Stimulated activated CD4-positive, alpha-beta T cell treated with anti-CD3 and anti-CD28 coated beads, Interleukin-12 subunit alpha, Interleukin-12 subunit beta, amount 100 ng/mL, for 24 hours (primary cell): Measurements from ENCODE around the gene ZKSCAN5.
"Not testable (repeated sequence)": the region's sequence is repeated elsewhere in the genome, so short reads cannot be mapped to it uniquely, and the experiment has no call there.

Experiments
- DNase-seq, 2 experiments: peaks; one replicate each; pipeline ENCODE4 v3.0.0-alpha.2; 2020; ENCODE audit warnings: low read depth in 2 of 2

Gene ZKSCAN5

DNA sequence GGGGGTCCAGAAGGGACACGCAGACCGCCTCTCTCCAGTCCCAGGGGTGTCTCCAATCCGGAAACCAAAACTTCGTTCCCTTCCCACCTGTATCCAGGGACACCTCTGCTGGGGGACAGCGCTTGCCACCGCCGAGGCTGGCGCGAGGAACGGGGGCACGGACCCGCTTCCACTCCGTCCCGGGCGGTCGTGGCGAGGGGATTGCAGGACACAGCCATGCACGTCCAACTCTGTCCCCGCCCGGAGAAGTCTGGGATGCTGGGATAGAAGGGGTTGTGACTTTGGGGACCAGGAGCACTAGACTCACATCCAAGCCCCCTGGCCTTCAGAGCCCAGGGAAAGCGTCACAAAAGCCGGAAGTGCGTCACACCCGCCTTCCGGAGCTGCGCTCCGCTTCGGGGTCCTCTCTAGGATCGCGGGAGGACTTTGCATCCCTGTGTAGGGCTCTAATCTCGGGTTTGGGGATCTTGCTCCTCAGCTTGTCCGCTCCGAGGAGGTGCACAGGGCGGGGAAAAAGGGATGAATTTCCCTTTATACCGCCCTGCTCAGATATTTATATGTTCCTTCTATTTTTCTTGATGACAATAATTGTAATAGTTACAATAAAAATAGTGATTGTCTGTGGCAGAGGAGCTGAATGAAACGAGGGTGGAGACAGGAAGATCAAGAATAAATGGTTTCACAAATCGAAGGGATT lies 47.5 kb downstream of the ZKSCAN5 start, which contains the start of gene FAM200A:
TSS of gene FAM200A (minus strand) at position 348 of the 697 bp plus-strand sequence. CDS start 3,707 bp downstream, outside the sequence.
- peak; percentile 68 to 78 for DNase-seq

DNA sequence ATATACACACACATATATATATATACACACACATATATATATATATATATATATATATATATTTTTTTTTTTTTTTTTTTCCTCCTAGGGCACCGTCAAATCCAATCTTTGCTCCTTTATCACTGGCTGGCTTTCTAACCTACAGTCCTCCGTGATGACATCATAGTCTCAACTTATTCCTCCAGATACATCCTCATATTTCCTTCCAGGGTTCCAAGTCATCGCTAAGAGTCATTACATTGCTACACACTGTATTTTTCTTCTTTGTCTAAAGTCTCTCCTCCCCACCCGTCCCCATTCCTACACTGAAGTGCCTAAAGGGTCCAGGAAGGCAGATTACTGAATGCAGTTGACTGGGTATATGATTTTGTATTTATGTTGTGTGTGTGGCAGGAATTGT lies 48.6 kb downstream of the ZKSCAN5 start:
- no peak for DNase-seq

DNA sequence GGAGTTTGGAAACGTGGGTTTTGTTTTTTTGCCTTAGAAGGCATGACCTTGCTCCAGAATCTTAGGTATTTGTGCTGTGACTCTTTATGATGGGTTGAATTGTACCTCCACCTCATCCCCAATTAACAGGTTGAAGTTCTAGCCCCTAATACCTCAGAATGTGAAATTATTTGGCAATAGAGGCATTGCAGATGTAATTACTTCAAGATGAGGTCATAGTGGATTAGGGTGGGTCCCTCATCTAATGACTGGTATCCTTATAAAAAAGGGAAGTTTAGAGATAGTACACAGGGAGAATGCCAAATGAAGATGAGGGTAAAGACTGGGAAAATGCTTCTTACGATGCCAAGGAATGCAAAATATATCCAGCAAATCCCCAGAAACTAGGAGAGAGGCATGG lies 50.5 kb downstream of the ZKSCAN5 start:
- DNase-seq: no peak

DNA sequence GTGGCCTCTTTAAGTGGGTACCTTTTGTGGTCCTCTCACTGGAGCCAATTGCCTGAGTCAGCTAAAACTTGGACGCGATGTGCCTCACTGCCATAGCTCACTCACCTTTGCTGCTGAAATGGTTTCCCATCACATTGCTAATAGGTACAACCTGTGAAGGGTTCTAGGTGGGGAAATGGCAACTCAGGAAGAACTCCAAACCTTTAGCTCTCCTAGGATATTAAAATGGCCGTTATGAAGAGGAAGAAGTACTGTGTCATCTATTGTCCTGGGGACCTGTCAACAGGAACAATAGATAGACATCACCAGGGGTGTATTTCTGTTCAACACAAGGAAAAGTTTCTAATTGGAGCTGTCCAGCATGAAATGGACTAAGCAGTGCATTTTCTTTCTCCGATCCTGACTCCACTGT lies 52.7 kb downstream of the ZKSCAN5 start:
- no peak for DNase-seq

DNA sequence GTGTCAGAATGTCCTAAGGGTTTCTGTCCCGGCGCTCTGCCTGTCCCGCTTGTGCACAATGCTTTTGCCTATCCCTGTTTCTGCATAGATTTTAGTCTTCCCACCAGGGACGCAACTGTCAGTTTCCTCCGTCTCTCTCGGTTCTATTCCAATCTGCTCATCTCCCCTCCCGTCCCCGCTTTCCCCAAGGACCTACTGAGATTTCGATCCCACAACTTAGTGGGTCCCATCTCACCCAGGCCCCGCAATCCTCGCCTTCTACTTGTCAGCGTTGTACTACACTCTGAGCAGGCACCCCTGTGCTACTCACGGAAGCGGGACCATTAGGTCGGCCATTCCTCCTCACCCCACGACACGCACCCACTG lies 53.5 kb downstream of the ZKSCAN5 start:
- no peak for DNase-seq

DNA sequence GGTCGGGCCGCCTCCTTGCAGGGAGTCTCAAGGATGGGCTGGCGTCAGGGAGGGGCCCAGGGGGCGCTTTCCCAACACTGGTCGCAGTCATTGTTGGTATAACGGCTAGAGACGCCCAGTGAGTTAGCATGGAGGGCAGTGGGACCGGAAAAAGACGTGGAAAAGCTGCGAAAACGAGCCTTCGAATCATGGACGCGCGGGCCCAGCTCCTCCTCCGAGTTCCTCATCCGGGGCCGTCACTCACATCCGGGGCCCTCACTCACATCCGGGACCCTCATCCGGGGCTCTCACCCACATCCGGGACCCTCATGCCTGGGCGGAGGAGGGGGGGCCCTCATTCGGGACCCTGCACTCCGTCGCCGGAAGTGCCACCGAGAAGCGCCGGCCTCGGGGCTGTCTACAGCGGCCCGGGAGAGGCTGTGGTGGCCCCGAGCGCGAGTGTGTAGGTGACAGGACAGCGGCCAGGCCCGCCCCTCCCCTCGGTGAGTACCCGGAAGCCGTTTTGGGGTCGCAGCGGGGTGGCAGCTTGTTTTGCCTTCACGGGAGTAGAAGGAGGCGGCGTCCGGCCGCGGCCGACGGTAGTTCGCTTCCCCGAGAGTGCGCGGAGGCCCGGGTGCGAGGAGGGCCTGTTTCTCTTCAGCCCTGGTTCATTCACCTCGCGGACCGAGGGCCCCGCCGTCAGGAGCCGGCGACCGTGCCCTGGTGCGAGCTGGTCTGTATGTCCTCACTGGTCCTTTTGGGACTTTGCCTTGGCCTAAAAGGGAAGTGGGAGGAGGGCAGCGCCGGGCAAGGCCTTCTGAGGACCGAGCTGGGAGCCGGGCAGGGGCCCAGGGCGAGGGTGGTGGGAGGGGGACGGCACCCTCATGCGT lies 54.1 kb downstream of the ZKSCAN5 start, which contains the start of gene ZNF655:
TSS of gene ZNF655 (plus strand) at position 337 of the 869 bp plus-strand sequence. CDS start 1,918 bp downstream, outside the sequence.
- DNase-seq: peak; percentile 77 to 78

DNA sequence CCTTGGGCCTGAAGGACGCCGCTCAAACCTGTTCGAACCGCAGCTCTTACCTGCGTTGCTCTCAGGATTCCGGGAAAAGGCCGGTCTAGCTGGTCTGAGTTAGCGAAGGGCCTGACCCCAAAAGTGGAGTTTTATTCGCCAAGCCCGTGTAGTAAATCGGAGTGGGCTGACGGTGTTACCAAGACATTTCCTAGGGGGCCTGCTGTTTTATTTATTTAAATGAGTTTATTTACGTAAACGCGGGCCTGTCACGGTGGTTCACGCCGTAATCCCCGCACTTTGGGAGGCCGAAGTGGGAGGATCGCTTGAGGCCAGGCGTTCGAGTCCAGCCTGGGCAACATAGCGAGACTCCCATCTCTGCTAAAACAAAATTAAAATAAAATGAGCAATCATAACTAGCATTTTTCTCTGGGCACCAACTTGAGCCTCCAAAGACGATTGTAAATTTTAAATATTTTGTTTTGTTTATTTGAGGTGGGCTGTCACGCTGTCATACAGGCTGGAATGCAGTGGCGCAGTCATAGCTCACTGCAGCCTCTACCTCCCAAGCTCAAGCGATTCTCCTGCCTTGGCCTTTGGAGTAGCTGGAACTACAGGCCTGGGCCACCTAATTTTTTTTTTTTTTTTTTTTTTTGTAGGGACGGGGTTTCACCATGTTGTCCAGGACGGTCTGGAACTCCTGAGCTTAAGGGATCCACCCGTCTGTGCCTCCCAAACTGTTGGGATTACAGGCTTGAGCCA lies 54.9 kb downstream of the ZKSCAN5 start:
- DNase-seq: no peak

DNA sequence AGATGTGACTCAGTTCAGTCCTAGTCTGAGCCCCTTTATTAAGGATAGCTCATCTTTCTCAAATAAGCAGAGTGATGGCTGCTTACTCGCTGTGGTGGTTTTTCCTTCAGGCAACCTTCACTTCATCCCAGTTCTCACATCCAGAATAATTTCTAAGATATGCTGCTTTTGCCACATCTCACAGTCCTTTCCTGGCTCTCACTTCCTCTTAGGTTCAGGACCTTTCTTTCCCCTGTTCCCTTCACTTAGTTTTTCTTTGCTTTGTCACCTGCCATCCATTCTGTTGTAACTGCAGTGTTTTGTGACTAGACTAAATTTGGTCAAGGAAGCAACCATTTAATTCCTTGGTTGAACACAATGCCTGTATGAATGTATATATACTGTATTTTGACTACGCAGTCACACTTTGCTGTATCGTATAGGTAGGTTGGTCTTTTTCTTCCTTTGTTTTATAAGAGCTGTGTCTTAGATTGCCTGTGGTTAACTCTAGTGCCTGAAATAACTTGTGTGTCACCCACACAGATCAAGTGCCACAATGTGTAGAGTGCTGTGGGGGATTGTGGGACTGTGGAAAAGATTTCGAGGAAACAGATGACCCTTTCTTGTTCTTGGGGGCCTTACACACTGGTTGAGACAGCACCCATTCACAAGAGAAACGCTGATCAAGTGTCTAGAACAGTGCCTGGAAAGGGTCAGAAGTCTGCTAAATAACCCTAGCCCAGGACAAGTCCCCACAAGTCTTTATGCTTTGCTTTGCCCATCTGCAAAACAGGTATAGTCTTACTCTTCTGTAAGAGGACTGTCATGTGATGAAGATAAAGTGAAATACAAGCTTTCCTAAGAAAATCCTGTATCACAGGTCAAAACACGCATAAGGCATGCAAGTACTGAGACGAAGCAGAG lies 56.6 kb downstream of the ZKSCAN5 start:
- no peak for DNase-seq

DNA sequence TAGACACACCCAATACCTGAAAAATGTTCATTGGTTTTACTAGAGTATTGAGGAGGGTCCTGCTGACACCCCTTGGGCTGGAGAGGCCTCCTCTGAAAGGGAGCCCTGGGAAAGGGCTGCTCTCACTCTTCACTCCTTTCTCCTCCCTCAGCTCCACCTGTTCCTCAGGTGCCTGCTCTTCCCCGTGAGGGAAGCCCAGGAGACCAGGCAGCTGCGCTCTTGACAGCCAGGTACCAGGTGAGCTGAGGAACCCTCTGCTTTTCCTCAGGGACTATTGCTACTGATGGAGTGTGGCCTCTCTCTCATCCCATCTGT lies 57.2 kb downstream of the ZKSCAN5 start:
- DNase-seq: no peak

DNA sequence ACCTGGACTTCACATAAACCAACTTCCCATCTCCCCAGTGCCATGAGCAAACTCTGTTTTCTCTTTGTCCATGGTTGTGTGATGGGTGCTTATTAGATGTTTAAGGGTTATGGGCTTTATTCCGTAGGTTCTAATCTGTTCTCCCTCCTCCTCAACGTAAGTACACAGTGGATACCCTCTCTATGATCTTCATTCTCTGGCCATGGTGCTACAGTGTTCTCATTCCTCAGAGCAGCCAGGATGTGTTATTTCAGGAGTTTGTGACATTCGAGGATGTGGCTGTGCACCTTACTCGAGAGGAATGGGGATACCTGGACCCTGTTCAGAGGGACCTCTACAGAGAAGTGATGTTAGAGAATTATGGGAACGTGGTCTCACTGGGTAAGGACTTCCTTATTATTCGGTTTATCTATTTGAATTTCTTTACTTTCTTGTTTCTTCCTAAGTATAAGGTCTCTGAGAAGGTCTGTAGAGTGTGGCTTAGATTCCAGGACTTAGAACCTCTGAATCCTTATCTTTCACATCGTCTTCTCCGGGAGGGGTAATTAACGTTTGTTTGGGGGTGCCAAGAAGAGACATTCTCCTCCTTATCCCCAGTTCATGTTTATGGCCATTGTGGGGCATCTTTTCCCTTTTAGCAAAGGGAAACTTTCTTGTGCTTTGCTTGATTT lies 57.8 kb downstream of the ZKSCAN5 start:
- no peak for DNase-seq

DNA sequence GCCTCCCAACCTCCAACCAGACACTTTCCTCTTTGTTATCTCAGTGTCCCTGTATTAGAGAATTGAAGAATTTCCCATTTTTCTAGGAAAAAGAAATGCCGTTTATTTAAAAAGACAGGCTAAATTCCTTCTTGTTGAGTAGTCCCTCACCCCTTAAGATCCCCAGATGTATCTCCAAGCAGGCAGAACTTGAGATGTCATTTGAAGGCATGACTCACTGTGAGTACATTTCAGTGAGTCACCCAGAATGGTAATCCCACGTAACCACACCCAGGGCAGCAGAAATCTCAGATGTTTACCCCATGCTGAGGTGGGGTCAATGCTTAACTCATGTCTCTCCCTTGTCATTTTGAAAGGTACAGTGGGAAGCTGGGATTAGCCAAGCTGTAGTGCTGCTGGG lies 58.4 kb downstream of the ZKSCAN5 start:
- no peak for DNase-seq

DNA sequence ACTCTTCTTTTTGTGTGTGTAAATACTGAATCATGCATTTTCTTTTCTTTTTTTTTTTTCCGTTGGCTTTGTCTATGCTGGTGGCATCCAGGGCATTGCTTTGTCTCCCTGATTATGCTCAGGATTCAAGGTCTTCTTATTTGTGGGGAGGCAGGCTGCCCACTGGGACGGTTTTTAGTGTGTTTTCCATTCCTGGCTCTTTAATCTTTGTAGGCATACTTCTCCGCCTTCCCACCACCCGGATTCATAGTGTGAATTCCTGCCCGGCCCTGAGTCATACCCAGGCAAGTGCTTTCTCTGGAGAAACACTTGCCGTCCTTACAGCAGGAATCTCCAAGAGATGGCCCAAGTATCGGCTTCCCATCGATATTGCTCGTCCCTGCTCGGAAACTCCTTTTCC lies 59.2 kb downstream of the ZKSCAN5 start:
- DNase-seq: no peak

DNA sequence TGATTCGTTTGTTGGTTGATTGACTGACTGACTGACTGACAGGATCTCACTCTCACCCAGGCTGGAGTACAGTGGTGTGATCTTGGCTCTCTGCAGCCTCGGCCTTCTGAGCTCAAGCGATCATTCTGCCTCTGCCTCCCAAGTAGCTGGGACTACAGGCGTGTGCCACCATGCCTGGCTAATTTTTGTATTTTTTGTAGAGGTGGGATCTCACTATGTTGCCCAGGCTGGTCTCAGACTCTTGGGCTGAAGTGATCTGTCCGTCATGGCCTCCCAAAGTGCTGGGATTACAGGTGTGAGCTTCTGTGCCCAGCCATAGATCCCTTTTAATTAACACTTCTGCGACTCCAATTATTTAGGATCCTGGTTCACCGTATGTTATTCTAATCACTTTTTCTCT lies 64.3 kb downstream of the ZKSCAN5 start:
- DNase-seq: not testable (repeated sequence)

DNA sequence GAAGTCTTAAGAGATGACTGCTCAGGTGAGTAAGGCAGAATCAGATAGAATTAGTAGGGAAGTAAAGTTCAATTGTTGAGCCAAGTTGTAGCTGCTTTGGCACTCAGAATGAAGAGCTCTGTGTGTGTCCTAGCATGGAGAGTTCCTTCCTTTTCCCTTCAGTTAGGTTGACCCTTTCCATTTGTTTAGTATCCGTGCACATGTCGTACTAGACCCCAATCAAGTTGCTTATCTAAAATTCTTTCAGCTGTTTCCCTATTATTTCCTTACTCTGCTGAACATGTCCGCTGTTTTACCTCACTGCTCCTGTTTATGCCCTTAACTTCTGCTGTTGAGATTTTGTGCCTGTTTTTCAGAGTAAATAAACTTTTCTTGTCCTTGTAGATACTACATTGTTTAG lies 67.3 kb downstream of the ZKSCAN5 start:
- DNase-seq: no peak

DNA sequence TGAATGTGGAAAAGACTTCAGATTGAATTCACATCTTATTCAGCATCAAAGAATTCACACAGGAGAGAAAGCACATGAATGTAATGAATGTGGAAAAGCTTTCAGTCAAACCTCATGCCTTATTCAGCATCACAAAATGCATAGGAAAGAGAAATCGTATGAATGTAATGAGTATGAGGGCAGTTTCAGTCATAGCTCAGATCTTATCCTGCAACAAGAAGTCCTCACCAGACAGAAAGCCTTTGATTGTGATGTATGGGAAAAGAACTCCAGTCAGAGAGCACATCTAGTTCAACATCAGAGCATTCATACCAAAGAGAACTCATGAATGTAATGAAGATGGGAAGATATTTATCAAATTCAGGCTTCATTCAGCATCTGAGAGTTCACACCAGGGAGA lies 68.8 kb downstream of the ZKSCAN5 start:
- DNase-seq: no peak

DNA sequence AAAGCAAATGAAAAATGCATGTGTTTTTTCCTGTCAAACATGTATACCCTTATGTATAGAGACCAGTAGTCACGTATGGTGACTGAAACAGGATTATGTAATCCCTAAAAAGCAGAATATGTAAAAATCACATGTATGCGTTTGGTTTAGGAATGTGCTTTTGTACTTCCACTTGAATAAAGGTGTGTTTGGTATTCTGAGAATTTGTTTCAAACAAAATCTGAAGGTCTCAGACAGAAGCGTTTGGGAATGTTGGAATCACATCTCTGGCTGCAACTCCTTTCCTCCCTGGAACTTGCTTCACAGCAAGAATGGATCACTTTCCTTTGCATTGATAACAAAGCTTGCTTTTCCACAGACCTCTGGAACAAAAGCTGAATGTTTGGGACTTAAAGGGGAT lies 71.8 kb downstream of the ZKSCAN5 start:
- no peak for DNase-seq

DNA sequence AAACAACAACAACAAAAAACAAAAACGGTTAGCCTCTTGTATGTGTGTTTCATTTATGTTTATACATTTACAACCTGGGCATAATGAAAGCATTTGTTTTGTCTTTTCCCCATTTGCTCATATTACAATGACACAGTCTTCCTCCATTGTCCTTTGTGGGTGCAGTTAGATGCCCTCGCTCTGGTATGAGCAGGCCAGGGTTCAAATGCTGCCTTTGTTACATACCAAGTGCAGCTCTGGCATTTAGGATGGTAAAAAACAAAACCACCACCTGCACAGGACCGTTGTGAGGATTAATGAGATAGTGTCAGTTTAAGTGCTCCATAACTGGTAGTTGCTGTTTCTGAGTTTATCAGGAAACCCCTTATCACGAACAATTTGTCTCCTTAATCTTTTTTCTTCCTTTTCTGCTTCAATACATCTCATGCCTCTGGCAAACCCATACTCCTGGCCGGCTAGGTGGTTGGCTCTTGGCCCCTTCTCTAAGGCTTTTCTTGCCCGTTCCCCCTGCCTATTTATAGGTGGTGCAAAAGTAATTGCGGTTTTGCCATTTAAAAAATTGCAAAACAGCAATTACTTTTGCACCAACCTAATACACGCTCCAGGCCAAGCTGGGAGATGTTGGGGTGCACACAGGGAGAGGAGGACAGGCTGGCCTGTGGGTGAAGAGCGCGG lies 75.0 kb downstream of the ZKSCAN5 start:
- no peak for DNase-seq

DNA sequence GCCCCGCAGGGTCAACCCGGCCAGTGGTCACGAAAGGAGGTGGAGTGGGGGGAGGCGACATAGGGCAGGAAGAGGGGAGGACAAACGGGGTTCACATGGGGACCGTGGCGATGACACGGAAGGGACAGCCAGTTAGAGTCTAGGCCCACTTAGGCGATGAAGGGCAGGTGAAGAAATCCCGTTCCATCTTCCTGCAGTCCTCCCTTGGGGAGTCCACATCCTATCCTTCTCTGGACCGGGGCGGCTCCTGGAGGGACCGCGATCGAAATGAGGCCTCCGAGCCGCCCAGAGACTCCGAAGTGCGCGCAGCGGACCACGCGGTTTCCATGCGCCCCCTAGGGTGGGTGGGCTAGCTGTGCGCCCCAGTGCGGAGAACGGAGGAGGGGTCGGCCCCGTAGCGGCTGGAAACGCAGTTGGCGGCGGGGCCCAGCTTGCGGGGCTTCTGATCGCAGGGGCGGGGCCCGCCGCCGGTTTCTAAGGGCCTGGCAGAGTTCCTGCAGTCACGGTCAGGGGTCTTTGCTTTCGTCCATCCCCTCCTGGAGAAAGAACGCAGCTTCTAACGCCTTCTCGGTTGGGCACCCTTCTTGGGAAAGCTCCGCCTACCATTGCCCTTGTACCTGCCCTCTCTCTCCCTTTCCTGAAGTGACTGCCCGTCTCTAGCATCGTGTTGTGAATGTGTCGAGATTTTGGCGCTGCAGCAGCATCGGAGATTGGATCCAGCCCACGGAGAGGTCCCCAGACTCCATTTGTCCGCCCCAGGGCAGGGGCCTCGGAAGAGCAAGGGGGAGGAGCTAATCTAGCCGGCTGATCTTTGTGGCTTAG lies 75.7 kb downstream of the ZKSCAN5 start:
- DNase-seq: peak; percentile 17 to 29

DNA sequence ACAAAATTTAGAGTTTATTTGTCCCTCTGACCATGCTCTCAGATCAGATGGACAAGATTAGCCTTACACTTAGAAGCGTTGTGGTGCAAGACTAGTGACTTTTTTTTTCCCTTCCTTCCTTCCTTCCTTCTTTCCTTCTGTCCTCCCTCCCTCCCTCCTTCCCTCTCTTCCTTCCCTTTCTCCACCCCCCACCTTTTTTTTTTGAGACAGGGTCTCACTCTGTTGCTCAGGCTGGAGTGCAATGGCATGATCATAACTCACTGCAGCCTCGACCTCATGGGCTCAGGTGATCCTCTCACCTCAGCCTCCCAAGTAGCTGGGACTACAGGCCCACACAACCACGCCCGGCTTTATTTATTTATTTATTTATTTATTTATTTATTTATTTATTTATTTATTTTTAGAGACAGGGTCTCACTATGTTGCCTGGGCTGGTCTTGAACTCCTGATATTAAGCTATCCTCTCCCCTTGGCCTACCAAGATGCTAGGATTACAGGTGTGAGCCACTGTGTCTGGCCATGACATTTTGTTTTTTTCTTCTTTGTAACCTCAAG lies 76.4 kb downstream of the ZKSCAN5 start:
- not testable (repeated sequence) for DNase-seq
